Right forelimb (tissue), 1 donor: ENCODE measurements around the gene GPR162.

Source experiments
- DNase-seq: peaks from one replicate; pipeline ENCODE4 v3.0.0-alpha.2; 2018

The GPR162 gene

GRCh38 chr12:6824085-6824775, 2.6 kb downstream of the GPR162 start:
- no peak for DNase-seq

- no peak for DNase-seq
These were observed 3.3 kb downstream of the GPR162 start for GRCh38 chr12:6824901-6825381.

- peak; percentile 95 for DNase-seq
These were observed 3.9 kb downstream of the GPR162 start for GRCh38 chr12:6825398-6826124.

- DNase-seq: no peak
These were observed 4.6 kb downstream of the GPR162 start for GRCh38 chr12:6826125-6826733.

- no peak for DNase-seq
These were observed 5.3 kb downstream of the GPR162 start for GRCh38 chr12:6826734-6827436.

- DNase-seq: peak; percentile 84
These were observed 5.9 kb downstream of the GPR162 start for GRCh38 chr12:6827437-6827911.

GRCh38 chr12:6827982-6828780, 6.6 kb downstream of the GPR162 start, which contains the start of gene P3H3:
Gene P3H3 (plus strand): TSS chr12:6828407. CDS start chr12:6828441, 34 bp downstream.
- DNase-seq: peak; percentile 81

- peak; percentile 81 for DNase-seq
These were observed 7.3 kb downstream of the GPR162 start for GRCh38 chr12:6828781-6829535.

GRCh38 chr12:6829536-6830220, 8.1 kb downstream of the GPR162 start:
- no peak for DNase-seq

GRCh38 chr12:6830286-6830890, 8.8 kb downstream of the GPR162 start:
- DNase-seq: no peak

GRCh38 chr12:6830999-6831398, 9.4 kb downstream of the GPR162 start:
- DNase-seq: no peak

- no peak for DNase-seq
These were observed 9.9 kb downstream of the GPR162 start for GRCh38 chr12:6831450-6831995.

GRCh38 chr12:6832125-6832524, 10.5 kb downstream of the GPR162 start:
- no peak for DNase-seq

GRCh38 chr12:6833189-6833890, 11.7 kb downstream of the GPR162 start:
- DNase-seq: no peak

- DNase-seq: no peak
These were observed 12.6 kb downstream of the GPR162 start for GRCh38 chr12:6834254-6834653.

GRCh38 chr12:6834873-6835272, 13.3 kb downstream of the GPR162 start:
- no peak for DNase-seq

- no peak for DNase-seq
These were observed 15.2 kb downstream of the GPR162 start for GRCh38 chr12:6836851-6837250.

GRCh38 chr12:6837370-6838060, 15.9 kb downstream of the GPR162 start:
- DNase-seq: no peak

GRCh38 chr12:6838854-6839253, 17.2 kb downstream of the GPR162 start:
- no peak for DNase-seq
